OCI-LY7 (cell line): ENCODE results near the gene RHOBTB3. TPM values are rescaled to one million over a fixed set of nuclear protein-coding genes. Genes with fewer than 3 reads are reported as not detected.
"Not testable (repeated sequence)": the region's sequence is repeated elsewhere in the genome, so short reads cannot be mapped to it uniquely, and the experiment has no call there.

ENCODE experiments used
- BruUV-seq: library from RNA; stranded (reverse); fragments of 400-500 nt; replicated peaks from 2 replicates; lab custom pipeline; 2021; lab: Mats Ljungman, UMichigan
- CTCF ChIA-PET: fragments of 300-600 bp; sonication (Branson Sonifier 250); formaldehyde crosslinking; loops from one replicate; lab custom pipeline; 2022; ENCODE audit warnings: antibody characterized with exemption; ENCODE audit not compliant: unreplicated experiment; lab: Charles Lee
- POLR2A ChIA-PET: fragments of 300-600 bp; sonication (Branson Sonifier 250); formaldehyde crosslinking; loops from one replicate; lab custom pipeline; 2022; ENCODE audit warnings: antibody characterized with exemption; lab: Charles Lee
- DNase-seq: peaks from one replicate; pipeline ENCODE4 v3.0.0-alpha.2; 2015; ENCODE audit warnings: low spot score
- H2AFZ ChIP-seq: fragments of 200-600 bp; sonication (generic), shearing (Covaris generic); 2 replicates; pipeline ENCODE4 v1.6.1; 2014; ENCODE audit warnings: mild to moderate bottlenecking, antibody characterized with exemption, low read length, moderate library complexity
- H3K27ac ChIP-seq: fragments of 200-600 bp; sonication (generic); 2 replicates; pipeline ENCODE4 v1.5.1; 2014; ENCODE audit warnings: mixed run types, low read depth, mild to moderate bottlenecking, moderate library complexity, low read length, inconsistent platforms; ENCODE audit not compliant: poor library complexity, severe bottlenecking
- H3K36me3 ChIP-seq: fragments of 200-600 bp; sonication (generic); 2 replicates; pipeline ENCODE4 v1.6.1; 2014; ENCODE audit warnings: mild to moderate bottlenecking, antibody characterized with exemption, low read length, moderate library complexity, mixed read lengths; ENCODE audit not compliant: insufficient read depth
- H3K4me1 ChIP-seq: fragments of 200-600 bp; sonication (generic); 2 replicates; pipeline ENCODE4 v1.5.1; 2014; ENCODE audit warnings: mild to moderate bottlenecking, low read length; ENCODE audit not compliant: insufficient read depth, poor library complexity, severe bottlenecking
- H3K4me2 ChIP-seq: fragments of 200-600 bp; sonication (generic); 2 replicates; pipeline ENCODE4 v1.6.1; 2014; ENCODE audit warnings: mild to moderate bottlenecking, low read length
- H3K4me3 ChIP-seq: fragments of 200-600 bp; sonication (generic); 2 replicates; pipeline ENCODE4 v1.5.1; 2014; ENCODE audit warnings: mild to moderate bottlenecking, low read depth, low read length; ENCODE audit not compliant: poor library complexity, severe bottlenecking
- H3K79me2 ChIP-seq: fragments of 200-600 bp; sonication (generic); 2 replicates; pipeline ENCODE4 v1.6.1; 2016; ENCODE audit warnings: low read depth, mild to moderate bottlenecking, low read length, moderate library complexity, mixed read lengths; ENCODE audit not compliant: insufficient read depth
- H3K9me2 ChIP-seq: fragments of 200-600 bp; sonication (generic); 2 replicates; pipeline ENCODE4 v1.6.1; 2016; ENCODE audit warnings: mild to moderate bottlenecking, low read length, mixed read lengths; ENCODE audit not compliant: insufficient read depth
- H3K9me3 ChIP-seq: fragments of 200-600 bp; sonication (generic); 2 replicates; pipeline ENCODE4 v1.6.1; 2014; ENCODE audit warnings: mild to moderate bottlenecking, mixed run types, low read length, mixed read lengths
- H4K20me1 ChIP-seq: fragments of 200-600 bp; sonication (generic); 2 replicates; pipeline ENCODE4 v1.6.1; 2014; ENCODE audit warnings: mild to moderate bottlenecking, antibody characterized with exemption, low read length, moderate library complexity, mixed read lengths; ENCODE audit not compliant: insufficient read depth
- EZH2phosphoT487 ChIP-seq: fragments of 200-600 bp; sonication (generic); IDR thresholded peaks from 2 replicates; pipeline ENCODE4 v1.6.1; 2018; ENCODE audit warnings: low read depth, borderline replicate concordance, mild to moderate bottlenecking, mixed run types, antibody characterized with exemption, low read length, moderate library complexity, mixed read lengths
- intact Hi-C: fragments of 100-400 bp; cut with micrococcal nuclease; formaldehyde crosslinking; loops from one replicate; pipeline ENCODE4 v1.10.0; 2022; ENCODE audit not compliant: unreplicated experiment
- total RNA-seq, 2 experiments: library from RNA; depleted of rRNA in 1 of 2; stranded (reverse); fragments of >200 nt in 1 of 2; shearing (Covaris generic) in 1 of 2; gene quantifications; 2 replicates each; pipeline ENCODE4 v1.2.3, GENCODE V29; 2014 to 2022
- TF ChIP-seq, protein P1 (sequence below): fragments of 200-600 bp; sonication (generic); conservative IDR thresholded peaks from 2 replicates; pipeline ENCODE4 v1.5.1; 2014; ENCODE audit warnings: mild to moderate bottlenecking, antibody characterized with exemption, low read length, moderate library complexity, mixed read lengths

RHOBTB3 gene
- total RNA-seq, 2 experiments from 2014 or later = 0.51 to 4.0 TPM

DNA sequence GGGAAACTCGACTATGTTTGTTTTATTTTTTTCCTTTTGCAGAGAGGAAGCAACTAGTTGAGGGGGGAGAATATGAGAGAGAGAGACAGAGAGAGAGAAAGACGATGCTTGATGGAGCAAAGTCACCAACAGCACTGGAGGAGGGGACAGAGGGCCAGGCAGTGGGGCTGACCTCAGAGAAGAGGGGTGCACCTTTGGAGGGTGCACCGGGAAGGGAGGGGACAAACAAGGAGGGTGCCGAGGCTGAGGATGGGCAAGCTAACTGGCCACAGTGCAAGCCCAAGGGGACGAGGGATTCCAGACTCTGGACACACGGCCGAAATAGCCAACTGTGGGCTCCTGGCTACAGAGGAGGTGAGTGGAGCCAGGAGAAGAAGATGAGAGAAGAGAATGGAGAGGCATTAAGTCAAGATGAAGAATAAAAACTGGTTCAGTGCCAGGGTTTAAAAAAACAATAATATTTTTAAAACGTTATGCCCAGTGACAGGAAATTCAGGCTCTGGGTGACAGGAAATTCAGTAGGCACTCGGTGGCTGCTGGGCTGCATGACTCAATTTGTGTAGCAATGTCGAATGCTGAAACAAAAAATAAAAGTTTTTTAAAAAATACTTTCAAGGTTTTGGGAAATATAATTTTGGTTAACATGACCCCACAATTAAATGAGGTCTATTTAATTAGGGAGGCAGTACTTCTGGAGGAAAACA lies 104.7 kb downstream of the RHOBTB3 start:
- no peaks in the 10 kb centered on the region for H3K79me2 ChIP-seq
- peak overlapping the region; percentile 66 for H3K4me3 ChIP-seq
- peak overlapping the region; percentile 86 for H3K4me2 ChIP-seq
- H4K20me1 ChIP-seq = no peaks in the 10 kb centered on the region
- H2AFZ ChIP-seq = peak overlapping the region; percentile 98; the same call in 1 of the 2 replicates
- peaks cover 37% of the 10 kb centered on the region for H3K4me1 ChIP-seq
- CTCF ChIA-PET = interaction anchor here (1.3 kb wide), 1 partner anchor 15 kb away, joined by 5 read pairs; no protein-coding TSS in a partner anchor
- no TSS peak for BruUV-seq
- H3K27ac ChIP-seq = no peak overlapping the region
- no peaks in the 10 kb centered on the region for H3K9me3 ChIP-seq
- TF ChIP-seq EZH2phosphoT487 = no peak
- TF ChIP-seq, protein P1, sequence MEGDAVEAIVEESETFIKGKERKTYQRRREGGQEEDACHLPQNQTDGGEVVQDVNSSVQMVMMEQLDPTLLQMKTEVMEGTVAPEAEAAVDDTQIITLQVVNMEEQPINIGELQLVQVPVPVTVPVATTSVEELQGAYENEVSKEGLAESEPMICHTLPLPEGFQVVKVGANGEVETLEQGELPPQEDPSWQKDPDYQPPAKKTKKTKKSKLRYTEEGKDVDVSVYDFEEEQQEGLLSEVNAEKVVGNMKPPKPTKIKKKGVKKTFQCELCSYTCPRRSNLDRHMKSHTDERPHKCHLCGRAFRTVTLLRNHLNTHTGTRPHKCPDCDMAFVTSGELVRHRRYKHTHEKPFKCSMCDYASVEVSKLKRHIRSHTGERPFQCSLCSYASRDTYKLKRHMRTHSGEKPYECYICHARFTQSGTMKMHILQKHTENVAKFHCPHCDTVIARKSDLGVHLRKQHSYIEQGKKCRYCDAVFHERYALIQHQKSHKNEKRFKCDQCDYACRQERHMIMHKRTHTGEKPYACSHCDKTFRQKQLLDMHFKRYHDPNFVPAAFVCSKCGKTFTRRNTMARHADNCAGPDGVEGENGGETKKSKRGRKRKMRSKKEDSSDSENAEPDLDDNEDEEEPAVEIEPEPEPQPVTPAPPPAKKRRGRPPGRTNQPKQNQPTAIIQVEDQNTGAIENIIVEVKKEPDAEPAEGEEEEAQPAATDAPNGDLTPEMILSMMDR = no peak
- no peaks in the 10 kb centered on the region for H3K36me3 ChIP-seq
- intact Hi-C loops = loop anchor here (1.0 to 10.0 kb wide), 2 partner anchors 28 to 969 kb away; partner anchors contain the start of gene ERAP1
- DNase-seq = no peak
- no peaks in the 10 kb centered on the region for H3K9me2 ChIP-seq
- POLR2A ChIA-PET = interaction anchor here (0.7 to 4.2 kb wide), 12 partner anchors 14 to 194 kb away, joined by 3 to 46 read pairs (median 4); partner anchors contain the start of genes GLRX and RFESD

DNA sequence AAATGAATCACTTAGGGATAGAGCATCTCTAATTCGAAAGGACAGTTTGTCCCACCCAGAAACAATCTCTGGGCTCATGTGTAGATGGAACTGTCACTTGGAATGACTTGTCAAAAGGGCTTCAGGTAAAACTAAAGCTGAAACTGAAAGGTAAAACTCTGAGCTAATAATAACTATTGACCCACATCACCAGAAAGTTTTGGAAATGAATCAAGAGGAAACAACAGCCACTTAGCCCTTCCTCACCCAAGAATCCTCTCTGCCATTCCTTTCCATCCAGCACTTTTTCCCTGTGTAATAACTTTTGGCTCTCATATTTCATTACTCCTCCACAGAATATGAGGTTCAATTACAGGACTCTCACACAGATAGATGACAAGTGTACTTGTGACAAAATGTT lies 105.4 kb downstream of the RHOBTB3 start:
- Histone ChIP-seq H3K4me1 (peaks cover 37% of the 10 kb centered on the region), H3K4me2 (peak overlapping the region; percentile 86), H3K27ac (no peak overlapping the region), H3K9me2 (no peaks in the 10 kb centered on the region), H4K20me1 (no peaks in the 10 kb centered on the region), H3K9me3 (no peaks in the 10 kb centered on the region), H2AFZ (peak overlapping the region; percentile 98; the same call in 1 of the 2 replicates), H3K79me2 (no peaks in the 10 kb centered on the region), H3K4me3 (no peak overlapping the region), H3K36me3 (no peaks in the 10 kb centered on the region)
- BruUV-seq = no TSS peak
- intact Hi-C loops = loop anchor here (10.0 kb wide), 1 partner anchor 968 kb away; the partner anchor contains the start of gene ERAP1
- DNase-seq = no peak
- CTCF ChIA-PET = interaction anchor here (0.8 to 1.3 kb wide), 2 partner anchors 16 to 53 kb away, joined by 4 to 5 read pairs; no protein-coding TSS in a partner anchor
- TF ChIP-seq, protein P1 = no peak
- TF ChIP-seq EZH2phosphoT487 = no peak
- POLR2A ChIA-PET = interaction anchor here (0.7 to 4.2 kb wide), 12 partner anchors 15 to 559 kb away, joined by 3 to 46 read pairs (median 4); partner anchors contain the start of genes GLRX and RFESD

DNA sequence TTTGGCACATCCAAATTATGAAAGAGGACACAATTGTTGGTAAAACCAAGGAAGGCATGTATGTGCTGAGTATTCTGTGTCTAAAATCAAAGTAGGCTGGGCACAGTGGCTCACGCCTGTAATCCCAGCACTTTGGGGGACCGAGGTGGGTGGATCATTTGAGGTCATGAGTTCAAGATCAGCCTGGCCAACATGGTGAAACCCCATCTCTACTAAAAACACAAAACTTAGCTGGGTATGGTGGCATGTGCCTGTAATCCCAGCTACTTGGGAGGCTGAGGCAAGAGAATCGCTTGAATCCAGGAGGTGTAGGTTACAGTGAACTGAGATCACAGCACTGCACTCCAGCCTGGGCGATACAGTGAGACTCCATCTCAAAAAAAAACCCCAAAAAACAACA lies 105.8 kb downstream of the RHOBTB3 start:
- H3K36me3 ChIP-seq, H3K9me3 ChIP-seq, H4K20me1 ChIP-seq, H3K4me2 ChIP-seq, H3K27ac ChIP-seq, H3K79me2 ChIP-seq, DNase-seq, H3K9me2 ChIP-seq, H2AFZ ChIP-seq, H3K4me3 ChIP-seq, BruUV-seq: not testable (repeated sequence)
- ChIA-PET POLR2A (interaction anchor here (0.7 to 4.2 kb wide), 11 partner anchors 15 to 558 kb away, joined by 3 to 46 read pairs (median 4); partner anchors contain the start of genes GLRX and RFESD), CTCF (interaction anchor here (0.8 to 1.3 kb wide), 2 partner anchors 16 to 53 kb away, joined by 4 to 5 read pairs; no protein-coding TSS in a partner anchor)
- peaks cover 37% of the 10 kb centered on the region for H3K4me1 ChIP-seq
- intact Hi-C loops = loop anchor here (10.0 kb wide), 1 partner anchor 968 kb away; the partner anchor contains the start of gene ERAP1
